Neural cell (in vitro differentiated cells): ENCODE data around the gene TMC6. TPM values are rescaled to one million over a fixed set of nuclear protein-coding genes. Genes with fewer than 3 reads are reported as not detected.

Experiments
- H2AFZ ChIP-seq: fragments of 200-600, 300-800 bp; sonication (generic), shearing (Covaris generic); 2 replicates; pipeline ENCODE4 v1.6.0; 2014; ENCODE audit warnings: low read depth, mild to moderate bottlenecking, antibody characterized with exemption, low read length, moderate library complexity
- H3F3A ChIP-seq: fragments of 200-600 bp; shearing (Covaris generic); 2 replicates; pipeline ENCODE4 v1.6.1; 2016; ENCODE audit warnings: mild to moderate bottlenecking, moderate library complexity, mixed read lengths, antibody characterized with exemption, low read length; ENCODE audit not compliant: insufficient read depth, poor library complexity, severe bottlenecking
- H3K27ac ChIP-seq: fragments of 200-600, 300-800 bp; sonication (generic), shearing (Covaris generic); 2 replicates; pipeline ENCODE4 v1.5.1; 2014; ENCODE audit warnings: mild to moderate bottlenecking, low read length, moderate library complexity
- H3K27me3 ChIP-seq: fragments of 300-800, 200-600 bp; sonication (generic), shearing (Covaris generic); 2 replicates; pipeline ENCODE4 v1.6.0; 2014; ENCODE audit warnings: mild to moderate bottlenecking, low read depth, low read length, moderate library complexity; ENCODE audit not compliant: insufficient read depth
- H3K36me3 ChIP-seq: fragments of 300-800, 200-600 bp; sonication (generic), shearing (Covaris generic); 2 replicates; pipeline ENCODE4 v1.5.1; 2014; ENCODE audit warnings: mild to moderate bottlenecking, antibody characterized with exemption, low read length, moderate library complexity; ENCODE audit not compliant: insufficient read depth
- H3K4me2 ChIP-seq: fragments of 300-800, 200-600 bp; sonication (generic), shearing (Covaris generic); 2 replicates; pipeline ENCODE4 v1.6.0; 2014; ENCODE audit warnings: mild to moderate bottlenecking, low read length
- H3K4me3 ChIP-seq: fragments of 300-800, 200-600 bp; sonication (generic), shearing (Covaris generic); 2 replicates; pipeline ENCODE4 v1.5.1; 2014; ENCODE audit warnings: mild to moderate bottlenecking, low read length, moderate library complexity
- H3K79me2 ChIP-seq: fragments of 200-600 bp; shearing (Covaris generic); replicated peaks from 2 replicates; pipeline ENCODE4 v1.6.0; 2014; ENCODE audit warnings: mild to moderate bottlenecking, low read length, moderate library complexity; ENCODE audit not compliant: insufficient read depth
- H3K9ac ChIP-seq: fragments of 300-800, 200-600 bp; sonication (generic), shearing (Covaris generic); 2 replicates; pipeline ENCODE4 v1.6.1; 2016; ENCODE audit warnings: mild to moderate bottlenecking, low read length, mixed read lengths
- H3K9me2 ChIP-seq: fragments of 200-600 bp; shearing (Covaris generic); 2 replicates; pipeline ENCODE4 v1.6.1; 2016; ENCODE audit warnings: mild to moderate bottlenecking, low read length, mixed read lengths; ENCODE audit not compliant: insufficient read depth
- H3K9me3 ChIP-seq: fragments of 200-600, 300-800 bp; sonication (generic), shearing (Covaris generic); 2 replicates; pipeline ENCODE4 v1.6.1; 2016; ENCODE audit warnings: mild to moderate bottlenecking, mixed run types, low read length, moderate library complexity, mixed read lengths
- H4K20me1 ChIP-seq: fragments of 200-600 bp; shearing (Covaris generic); 2 replicates; pipeline ENCODE4 v1.6.1; 2016; ENCODE audit warnings: mild to moderate bottlenecking, mixed run types; ENCODE audit not compliant: insufficient read depth
- CTCF ChIP-seq: fragments of 450-650 bp; IDR thresholded peaks from 2 replicates; pipeline ENCODE4 v1.5.1; 2014; ENCODE audit warnings: antibody characterized with exemption, mild to moderate bottlenecking, moderate library complexity; ENCODE audit not compliant: poor library complexity, severe bottlenecking
- EP300 ChIP-seq: fragments of 450-650 bp; conservative IDR thresholded peaks from 2 replicates; pipeline ENCODE4 v1.6.1; 2014; ENCODE audit warnings: antibody characterized with exemption, mild to moderate bottlenecking, moderate library complexity; ENCODE audit not compliant: poor library complexity, severe bottlenecking
- EZH2 ChIP-seq: fragments of 200-600, 300-800 bp; shearing (Covaris generic), sonication (generic); IDR thresholded peaks from 2 replicates; pipeline ENCODE4 v1.6.1; 2014; ENCODE audit warnings: antibody characterized with exemption, low read length, borderline replicate concordance, mild to moderate bottlenecking; ENCODE audit not compliant: insufficient read depth, poor library complexity, severe bottlenecking
- MXI1 ChIP-seq: fragments of 450-650 bp; conservative IDR thresholded peaks from 2 replicates; pipeline ENCODE4 v1.6.1; 2014; ENCODE audit warnings: antibody characterized with exemption, mild to moderate bottlenecking; ENCODE audit not compliant: poor library complexity, severe bottlenecking
- POLR2AphosphoS5 ChIP-seq: IDR thresholded peaks from 2 replicates; pipeline ENCODE4 v1.6.1; 2012
- RAD21 ChIP-seq: fragments of 450-650 bp; conservative IDR thresholded peaks from 2 replicates; pipeline ENCODE4 v1.6.1; 2014; ENCODE audit warnings: antibody characterized with exemption, mild to moderate bottlenecking, moderate library complexity
- SMC3 ChIP-seq: fragments of 450-650 bp; conservative IDR thresholded peaks from 2 replicates; pipeline ENCODE4 v1.6.1; 2014; ENCODE audit warnings: antibody characterized with exemption, mild to moderate bottlenecking, moderate library complexity; ENCODE audit not compliant: poor library complexity
- TAF1 ChIP-seq: IDR thresholded peaks from 2 replicates; pipeline ENCODE4 v1.6.1; 2012; ENCODE audit warnings: low read depth
- polyA plus RNA-seq: library from polyadenylated mRNA; depleted of rRNA; stranded (reverse); fragments of >200 nt; gene quantifications from 2 replicates; pipeline ENCODE4 v1.2.3, GENCODE V29; 2014
- TF ChIP-seq, protein P1 (sequence below): IDR thresholded peaks from 2 replicates; pipeline ENCODE4 v1.6.1; 2012; ENCODE audit warnings: borderline replicate concordance

The TMC6 gene
- polyA plus RNA-seq, 1 donor from 2014 or later: 0.16 TPM

DNA sequence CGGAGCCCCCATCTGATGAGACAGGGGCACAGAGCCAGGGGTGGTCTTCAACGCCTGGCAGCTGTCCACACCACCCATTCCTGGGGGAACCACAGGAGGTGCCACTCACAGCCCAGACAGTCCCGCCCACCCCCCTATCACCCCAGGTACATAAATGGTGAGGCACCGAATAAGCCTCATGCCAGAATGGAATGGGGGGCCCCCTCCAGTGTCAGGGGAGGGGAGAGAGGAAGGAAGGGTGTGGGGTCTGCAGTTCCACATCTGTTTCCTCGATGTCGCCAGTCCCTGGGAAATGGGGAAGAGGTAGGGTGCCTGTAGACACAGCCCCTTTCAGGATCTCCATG is 1.7 kb downstream of the TMC6 start:
- no peaks in the 10 kb centered on the region for H4K20me1 ChIP-seq
- H3K9me3 ChIP-seq: no peaks in the 10 kb centered on the region
- TF ChIP-seq RAD21: no peak
- TF ChIP-seq CTCF: no peak
- no peak for TF ChIP-seq SMC3
- no peaks in the 10 kb centered on the region for H3K9me2 ChIP-seq
- no peak overlapping the region for H3K4me2 ChIP-seq
- H3K9ac ChIP-seq: no peak overlapping the region
- H3K27ac ChIP-seq: no peak overlapping the region
- H3K79me2 ChIP-seq: no peaks in the 10 kb centered on the region
- H3F3A ChIP-seq: no peaks in the 10 kb centered on the region
- no peak overlapping the region for H2AFZ ChIP-seq
- H3K36me3 ChIP-seq: no peaks in the 10 kb centered on the region
- peaks cover 43% of the 10 kb centered on the region for H3K27me3 ChIP-seq
- no peak overlapping the region for H3K4me3 ChIP-seq

- Histone ChIP-seq H4K20me1 (no peaks in the 10 kb centered on the region), H3K4me3 (no peak overlapping the region)
Observed at GRCh38 chr17:78125976-78126894, 2.3 kb downstream of the TMC6 start.

More at GRCh38 chr17:78125976-78126894, 2.3 kb downstream of the TMC6 start:
- no peaks in the 10 kb centered on the region for H3F3A ChIP-seq
- no peaks in the 10 kb centered on the region for H3K36me3 ChIP-seq
- no peak overlapping the region for H2AFZ ChIP-seq
- H3K9ac ChIP-seq: no peak overlapping the region
- no peaks in the 10 kb centered on the region for H3K79me2 ChIP-seq
- no peaks in the 10 kb centered on the region for H3K9me2 ChIP-seq
- no peak overlapping the region for H3K27ac ChIP-seq
- TF ChIP-seq POLR2AphosphoS5 (no peak), MXI1 (no peak), SMC3 (no peak), TAF1 (no peak), EZH2 (no peak), CTCF (no peak), RAD21 (no peak), EP300 (no peak)
- TF ChIP-seq, protein P1, sequence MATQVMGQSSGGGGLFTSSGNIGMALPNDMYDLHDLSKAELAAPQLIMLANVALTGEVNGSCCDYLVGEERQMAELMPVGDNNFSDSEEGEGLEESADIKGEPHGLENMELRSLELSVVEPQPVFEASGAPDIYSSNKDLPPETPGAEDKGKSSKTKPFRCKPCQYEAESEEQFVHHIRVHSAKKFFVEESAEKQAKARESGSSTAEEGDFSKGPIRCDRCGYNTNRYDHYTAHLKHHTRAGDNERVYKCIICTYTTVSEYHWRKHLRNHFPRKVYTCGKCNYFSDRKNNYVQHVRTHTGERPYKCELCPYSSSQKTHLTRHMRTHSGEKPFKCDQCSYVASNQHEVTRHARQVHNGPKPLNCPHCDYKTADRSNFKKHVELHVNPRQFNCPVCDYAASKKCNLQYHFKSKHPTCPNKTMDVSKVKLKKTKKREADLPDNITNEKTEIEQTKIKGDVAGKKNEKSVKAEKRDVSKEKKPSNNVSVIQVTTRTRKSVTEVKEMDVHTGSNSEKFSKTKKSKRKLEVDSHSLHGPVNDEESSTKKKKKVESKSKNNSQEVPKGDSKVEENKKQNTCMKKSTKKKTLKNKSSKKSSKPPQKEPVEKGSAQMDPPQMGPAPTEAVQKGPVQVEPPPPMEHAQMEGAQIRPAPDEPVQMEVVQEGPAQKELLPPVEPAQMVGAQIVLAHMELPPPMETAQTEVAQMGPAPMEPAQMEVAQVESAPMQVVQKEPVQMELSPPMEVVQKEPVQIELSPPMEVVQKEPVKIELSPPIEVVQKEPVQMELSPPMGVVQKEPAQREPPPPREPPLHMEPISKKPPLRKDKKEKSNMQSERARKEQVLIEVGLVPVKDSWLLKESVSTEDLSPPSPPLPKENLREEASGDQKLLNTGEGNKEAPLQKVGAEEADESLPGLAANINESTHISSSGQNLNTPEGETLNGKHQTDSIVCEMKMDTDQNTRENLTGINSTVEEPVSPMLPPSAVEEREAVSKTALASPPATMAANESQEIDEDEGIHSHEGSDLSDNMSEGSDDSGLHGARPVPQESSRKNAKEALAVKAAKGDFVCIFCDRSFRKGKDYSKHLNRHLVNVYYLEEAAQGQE: no peak
- no peak overlapping the region for H3K4me2 ChIP-seq
- peaks cover 37% of the 10 kb centered on the region for H3K27me3 ChIP-seq
- no peaks in the 10 kb centered on the region for H3K9me3 ChIP-seq
